GM18511 (cell line): ENCODE data around the gene NOL6.
"Not testable (repeated sequence)": the region's sequence is repeated elsewhere in the genome, so short reads cannot be mapped to it uniquely, and the experiment has no call there.

Experiments
- ATAC-seq: cut with Tn5 transposase; IDR thresholded peaks from one replicate; pipeline ENCODE4 v1.9.1; 2021; ENCODE audit warnings: mild to moderate bottlenecking, moderate library complexity; ENCODE audit not compliant: unreplicated experiment

NOL6 gene

DNA sequence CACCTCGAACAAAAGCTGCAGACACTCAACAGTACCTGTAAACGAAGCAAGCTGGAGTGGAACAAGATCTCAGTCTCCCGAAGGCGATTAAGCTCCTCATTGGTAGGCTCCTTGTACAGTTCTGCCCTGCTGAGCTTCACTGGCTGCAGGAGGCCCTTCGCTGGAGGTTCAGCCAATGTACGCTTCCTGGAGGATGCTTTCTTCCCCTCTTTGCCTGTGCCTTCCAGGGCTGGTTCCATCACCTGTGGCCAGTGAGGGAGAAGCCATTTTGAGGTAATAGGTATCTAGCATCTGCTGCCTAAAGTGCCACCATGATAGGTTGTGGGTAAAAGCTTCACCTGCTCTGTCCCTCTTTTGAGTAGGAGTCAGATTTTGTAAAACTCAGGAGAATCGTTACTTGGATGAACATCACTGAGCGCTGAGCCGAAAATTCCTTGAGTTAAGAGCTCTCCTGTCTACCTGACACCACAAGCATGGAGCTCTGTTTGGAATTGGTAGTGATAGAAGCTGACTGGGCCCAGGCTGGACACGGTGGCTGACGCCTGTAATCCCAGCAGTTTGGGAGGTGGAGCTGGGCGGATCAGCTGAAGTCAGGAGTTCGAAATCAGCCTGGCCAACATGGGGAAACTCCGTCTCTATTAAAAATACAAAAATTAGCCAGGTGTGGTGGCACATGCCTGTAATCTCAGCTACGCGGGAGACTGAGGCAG, 1.4 kb downstream of the NOL6 start:
- no peak for ATAC-seq

GRCh38 chr9:33471361-33471760, 2.4 kb downstream of the NOL6 start:
- ATAC-seq, result no peak

DNA sequence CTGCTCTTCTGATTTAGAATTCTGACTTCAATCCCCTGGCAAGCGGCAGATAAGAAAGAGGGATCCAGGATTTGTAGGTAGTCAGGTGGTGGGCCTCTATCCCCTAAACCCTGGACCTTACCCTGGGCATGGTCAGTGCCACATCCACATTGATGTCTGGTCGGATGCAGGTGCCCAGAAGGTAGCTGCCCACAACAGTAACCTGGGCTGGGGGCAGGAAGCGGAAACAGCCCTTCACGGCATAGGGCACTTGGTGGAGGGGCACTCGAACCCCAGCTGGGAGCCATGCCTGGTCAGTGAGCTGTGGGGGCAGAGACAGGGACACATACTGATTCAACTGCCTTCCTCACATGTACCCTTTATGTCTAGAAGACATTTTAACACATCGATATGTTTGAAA, 3.8 kb downstream of the NOL6 start:
- ATAC-seq, result no peak

- no peak for ATAC-seq
These were observed 4.7 kb downstream of the NOL6 start for GRCh38 chr9:33468797-33469621.

DNA sequence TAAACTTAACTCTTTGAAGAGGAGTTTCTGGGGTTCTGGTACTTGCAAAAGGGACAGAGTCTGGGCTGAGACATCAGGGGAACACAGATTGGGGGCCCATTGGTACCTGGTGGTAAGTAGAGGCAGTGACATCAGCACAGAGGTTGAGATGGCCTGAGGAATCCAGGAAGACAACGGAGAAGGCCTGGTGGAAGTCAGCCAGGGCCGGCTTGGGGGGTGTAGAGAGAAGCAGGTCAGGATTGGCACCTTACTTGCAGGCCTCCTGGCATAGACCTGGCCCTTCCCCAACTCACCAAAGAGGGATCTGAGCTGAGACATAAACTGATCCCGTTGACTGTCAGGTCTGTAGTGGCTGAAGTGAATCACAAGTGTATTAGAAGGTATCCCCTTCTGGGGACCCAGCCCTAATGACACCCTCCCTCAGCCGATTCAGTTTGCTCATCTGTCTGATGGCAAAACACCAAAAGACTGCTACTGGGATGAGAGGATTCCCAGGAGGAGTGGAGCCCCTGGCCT, 5.5 kb downstream of the NOL6 start:
- no peak for ATAC-seq

DNA sequence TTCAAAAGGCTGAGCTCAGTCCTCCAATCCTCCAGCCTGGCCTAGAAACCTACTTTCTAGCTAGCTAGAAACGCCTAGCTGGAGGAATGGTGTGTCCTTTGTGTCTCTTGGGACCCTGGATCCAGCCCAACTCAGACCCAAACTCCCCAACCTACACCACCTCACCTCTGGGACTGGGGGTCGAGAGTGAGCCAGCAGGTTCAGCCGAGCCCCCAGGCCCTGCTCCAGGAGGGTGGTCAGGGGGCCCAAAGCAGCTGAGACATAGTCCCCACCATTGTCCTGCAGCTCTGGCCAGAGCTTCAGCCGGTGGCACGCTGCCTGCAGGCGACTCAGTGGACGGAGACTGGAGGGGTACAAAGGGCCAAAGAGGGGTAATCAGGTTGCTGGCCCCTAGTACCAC, 6.2 kb downstream of the NOL6 start:
- ATAC-seq, result no peak

- ATAC-seq, result peak; percentile 60
These were observed 6.9 kb downstream of the NOL6 start for GRCh38 chr9:33466565-33467495.

DNA sequence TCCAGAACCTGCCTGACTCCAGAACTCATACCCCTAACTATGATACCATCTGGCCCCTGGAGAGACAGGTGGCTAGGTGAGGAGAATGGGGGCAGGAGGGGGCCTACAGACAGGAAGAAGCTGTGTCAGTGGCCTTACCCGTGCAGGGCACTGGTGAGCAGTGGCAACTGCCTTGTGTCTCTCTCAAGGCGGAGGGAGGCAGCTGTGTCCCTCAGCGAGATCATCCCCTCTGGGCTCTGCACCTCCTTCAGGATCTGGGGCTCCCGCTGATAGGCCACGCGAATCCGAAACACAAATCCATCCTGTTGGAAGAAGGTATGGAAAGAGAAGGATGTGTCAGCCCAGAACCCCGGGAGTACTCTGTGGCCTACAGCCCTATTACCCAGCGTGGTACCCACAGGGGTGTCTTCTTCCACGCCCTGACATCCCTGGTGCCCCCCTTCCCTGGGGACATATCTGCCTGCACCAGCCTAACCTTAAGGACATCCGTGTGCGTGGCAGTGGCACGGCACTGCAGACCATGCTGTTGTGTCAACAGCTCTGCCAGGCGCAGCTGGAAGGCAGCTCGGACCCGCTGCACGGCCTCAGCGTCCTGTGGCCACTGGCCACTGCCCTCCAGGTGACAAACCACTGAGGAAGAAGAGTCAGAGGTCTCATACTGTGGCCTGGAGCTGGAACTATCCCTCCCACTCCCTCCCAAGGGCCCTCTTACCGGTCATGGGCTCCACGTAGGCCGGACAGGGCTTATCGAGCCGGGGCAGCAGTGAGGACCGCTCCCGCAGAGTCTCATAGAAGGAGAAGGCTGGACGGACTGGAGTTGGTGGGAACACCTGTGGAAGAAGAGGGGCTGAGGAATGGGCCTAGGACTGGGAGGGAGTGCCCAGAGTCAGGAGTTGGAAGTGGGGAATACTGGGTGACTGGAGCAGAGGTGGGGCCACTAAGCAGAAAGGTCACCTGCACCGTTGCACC, 7.8 kb downstream of the NOL6 start:
- ATAC-seq, result no peak

DNA sequence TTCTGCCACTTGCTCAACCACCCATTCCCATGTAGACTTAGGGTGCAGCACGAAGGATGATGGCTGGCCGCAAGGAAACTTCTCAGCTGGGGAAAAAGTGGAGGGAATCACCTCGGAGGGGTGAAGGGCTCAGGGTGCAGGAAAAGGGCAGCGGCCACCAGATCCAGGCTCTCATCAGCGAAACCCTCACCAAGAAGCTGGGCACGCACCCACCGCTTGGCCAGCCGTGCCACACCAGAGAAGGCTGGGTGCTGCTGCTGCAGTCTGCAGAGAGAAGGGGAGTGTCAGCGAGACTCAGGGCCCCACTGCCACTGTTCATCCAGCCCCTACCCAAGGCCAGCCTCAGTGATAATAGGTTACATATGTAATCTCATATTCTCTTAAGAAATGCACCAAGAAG, 8.6 kb downstream of the NOL6 start:
- ATAC-seq, result no peak

GRCh38 chr9:33464045-33464636, 9.6 kb downstream of the NOL6 start:
- no peak for ATAC-seq

DNA sequence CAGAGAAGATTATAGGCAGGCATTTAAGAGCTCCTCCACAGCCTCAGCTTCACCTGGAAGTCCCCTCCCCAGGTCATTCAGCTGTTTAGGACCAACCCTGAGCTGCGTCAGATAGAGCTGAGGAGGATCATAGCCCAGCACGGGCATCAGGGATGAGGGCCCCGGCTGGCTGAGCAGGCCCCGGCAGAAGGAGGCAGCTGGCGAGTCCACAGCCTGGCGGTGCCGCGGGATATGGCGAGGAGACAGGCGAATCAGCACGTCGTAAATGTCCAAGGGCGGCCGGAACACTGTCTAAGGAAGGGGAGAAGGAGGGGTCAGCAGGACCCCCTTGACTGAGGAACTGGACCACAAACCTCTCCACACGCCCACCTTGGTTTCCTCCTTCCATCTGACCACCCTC, 10.6 kb downstream of the NOL6 start:
- ATAC-seq, result no peak

GRCh38 chr9:33461492-33461891, 12.2 kb downstream of the NOL6 start:
- ATAC-seq, result no peak

GRCh38 chr9:33460854-33461253, 12.9 kb downstream of the NOL6 start:
- no peak for ATAC-seq

GRCh38 chr9:33459115-33459514, 14.6 kb downstream of the NOL6 start:
- no peak for ATAC-seq

DNA sequence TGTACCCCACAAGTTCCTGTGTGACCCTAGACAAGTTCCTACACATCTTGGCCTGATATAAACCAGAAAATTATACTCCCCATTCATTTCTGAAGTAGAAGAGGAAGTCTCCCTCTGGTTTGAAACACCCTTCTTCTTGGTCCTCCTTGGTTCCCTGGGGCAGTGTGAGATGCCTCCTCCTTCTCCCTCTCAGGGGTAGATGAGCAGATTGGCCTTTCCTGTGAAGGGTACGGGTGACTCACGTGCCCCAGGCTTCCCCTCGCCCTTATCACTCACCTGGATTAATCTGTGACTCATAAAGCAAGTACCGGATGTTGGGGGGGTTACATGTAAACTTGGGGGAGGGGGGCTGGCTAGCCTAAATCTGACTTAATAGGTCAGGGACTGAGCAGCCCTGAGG, 15.3 kb downstream of the NOL6 start:
- ATAC-seq, result peak; percentile 77

DNA sequence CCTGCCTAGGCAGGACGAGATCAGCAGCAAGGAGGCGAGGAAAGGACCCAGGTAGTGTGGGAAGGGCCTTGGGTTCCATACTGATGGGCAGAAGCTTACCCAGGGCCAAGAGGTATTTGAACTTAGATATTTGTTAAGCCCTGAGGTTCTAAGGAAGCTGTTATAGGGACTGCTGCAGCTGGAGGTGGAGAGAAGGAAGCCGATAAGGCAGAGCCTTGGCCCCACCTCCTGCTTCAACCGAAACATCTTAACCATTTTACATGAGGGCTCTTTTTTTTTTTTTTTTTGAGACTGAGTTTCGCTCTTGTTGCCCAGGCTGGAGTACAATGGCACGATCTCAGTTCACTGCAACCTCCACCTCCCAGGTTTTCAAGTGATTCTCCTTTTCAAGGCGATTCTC, 17.8 kb downstream of the NOL6 start:
- ATAC-seq, result no peak

- not testable (repeated sequence) for ATAC-seq
These were observed 18.3 kb downstream of the NOL6 start for GRCh38 chr9:33455456-33455855.

- ATAC-seq, result not testable (repeated sequence)
These were observed 19.1 kb downstream of the NOL6 start for GRCh38 chr9:33454661-33455026.

- ATAC-seq, result no peak
These were observed 19.6 kb downstream of the NOL6 start for GRCh38 chr9:33453999-33454660.
